Epithelial cell of prostate (primary cell): Measurements from ENCODE around the gene ARID1B.
"Not testable (repeated sequence)": the region's sequence is repeated elsewhere in the genome, so short reads cannot be mapped to it uniquely, and the experiment has no call there.

ENCODE experiments used
- DNase-seq: peaks from one replicate; pipeline ENCODE4 v3.0.0-alpha.2; 2011; ENCODE audit warnings: low read depth, low spot score
- H3K27ac ChIP-seq: fragments of 450-650 bp; 2 replicates; pipeline ENCODE4 v1.5.1; 2017; ENCODE audit warnings: mild to moderate bottlenecking

ARID1B gene

DNA sequence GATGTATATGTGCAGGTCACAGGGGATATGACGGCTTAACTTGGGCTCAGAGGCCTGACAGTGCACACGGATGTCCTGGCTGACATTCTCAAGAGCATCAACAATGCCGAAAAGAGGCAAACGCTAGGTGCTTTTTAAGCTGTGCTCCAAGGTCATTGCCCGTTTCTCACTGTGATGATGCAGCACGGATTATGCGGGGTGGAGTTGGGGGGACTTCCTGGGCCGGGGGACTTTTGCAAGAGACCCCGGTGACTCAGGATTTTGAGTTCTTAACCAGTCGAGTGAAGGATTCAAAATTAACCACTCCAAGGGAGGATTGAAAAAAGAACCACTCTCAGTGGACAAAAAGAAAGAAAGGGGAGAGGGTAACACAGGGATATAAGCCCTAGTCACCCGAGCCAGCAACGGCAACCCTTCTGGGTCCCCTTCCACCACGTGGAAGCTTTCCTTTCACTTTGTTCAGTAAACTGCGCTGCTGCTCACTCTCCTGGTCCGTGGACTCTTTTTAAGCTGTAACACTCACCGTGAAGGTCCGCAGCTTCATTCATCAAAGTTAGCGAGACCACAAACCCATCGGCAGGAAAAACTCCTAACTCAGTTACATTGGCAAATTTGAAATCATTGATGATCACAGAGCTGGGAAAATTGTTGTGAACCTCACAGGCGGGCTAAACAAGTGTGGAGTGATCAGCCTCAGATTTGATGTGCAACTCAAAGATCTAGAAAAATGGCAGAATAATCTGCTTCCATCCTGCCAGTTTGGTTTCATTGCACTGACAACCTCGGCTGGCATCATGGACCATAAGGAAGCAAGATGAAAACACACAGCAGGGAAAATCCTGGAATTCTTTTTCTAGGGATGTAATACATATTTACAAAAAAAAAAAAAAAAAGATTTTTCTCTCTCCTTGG is 199.3 kb downstream of the ARID1B start:
- DNase-seq = no peak
- H3K27ac ChIP-seq = no peak overlapping the region

DNA sequence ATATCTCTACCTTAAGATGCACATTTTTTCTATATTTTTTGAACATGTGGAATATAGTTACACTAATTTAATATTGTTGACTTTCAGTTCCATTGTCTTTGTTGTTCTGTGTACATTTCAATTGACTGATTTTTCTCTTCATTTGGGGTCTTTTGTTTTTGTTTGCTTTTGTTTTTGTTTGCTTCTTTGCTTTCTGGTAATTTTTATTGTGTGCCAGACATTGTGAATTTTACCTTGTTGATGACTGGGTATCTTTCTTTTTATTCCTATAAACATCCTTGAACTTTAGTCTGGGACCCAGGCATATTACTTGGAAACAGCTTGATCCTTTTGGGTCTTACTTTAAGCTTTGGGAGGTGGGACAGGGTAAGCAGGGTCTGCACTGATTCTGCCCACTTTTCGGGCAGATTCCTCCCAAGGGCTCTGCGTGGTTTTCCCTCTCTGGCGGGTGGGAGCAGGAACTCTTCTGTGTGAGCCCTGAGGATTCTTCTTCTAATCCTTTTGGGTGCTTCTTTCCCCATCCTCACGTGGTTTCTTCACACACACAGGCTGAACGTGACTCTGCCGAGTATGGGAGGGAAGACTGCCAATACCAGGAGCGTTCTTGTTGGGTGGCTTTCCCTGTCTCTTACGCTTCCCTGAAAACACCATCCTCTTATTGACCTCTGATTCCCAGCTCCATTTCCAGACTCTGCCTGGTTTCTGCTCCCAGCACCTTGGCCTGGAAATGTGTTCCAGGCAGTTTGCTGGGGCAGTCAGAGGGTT is 200.5 kb downstream of the ARID1B start:
- no peak for DNase-seq
- no peak overlapping the region for H3K27ac ChIP-seq

DNA sequence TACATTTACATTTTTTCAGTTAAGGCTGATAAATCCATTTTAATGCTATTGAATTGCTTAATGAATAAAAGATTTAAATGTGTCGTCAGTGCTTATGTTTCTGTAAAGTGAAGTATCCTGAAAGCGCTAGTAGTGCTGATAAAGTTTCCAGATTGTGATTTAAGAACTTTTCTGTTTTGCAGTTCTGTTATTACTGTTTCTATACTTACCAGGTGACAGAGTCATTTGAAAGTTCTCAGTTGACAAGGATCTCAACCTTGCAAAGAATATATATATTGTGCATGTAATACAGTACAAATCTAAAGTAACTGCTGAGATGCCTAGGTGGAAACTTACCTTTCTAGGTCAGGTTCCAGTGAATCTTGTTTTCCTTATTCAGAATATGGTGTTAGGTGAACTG is 201.8 kb downstream of the ARID1B start:
- DNase-seq = no peak
- H3K27ac ChIP-seq = no peak overlapping the region

DNA sequence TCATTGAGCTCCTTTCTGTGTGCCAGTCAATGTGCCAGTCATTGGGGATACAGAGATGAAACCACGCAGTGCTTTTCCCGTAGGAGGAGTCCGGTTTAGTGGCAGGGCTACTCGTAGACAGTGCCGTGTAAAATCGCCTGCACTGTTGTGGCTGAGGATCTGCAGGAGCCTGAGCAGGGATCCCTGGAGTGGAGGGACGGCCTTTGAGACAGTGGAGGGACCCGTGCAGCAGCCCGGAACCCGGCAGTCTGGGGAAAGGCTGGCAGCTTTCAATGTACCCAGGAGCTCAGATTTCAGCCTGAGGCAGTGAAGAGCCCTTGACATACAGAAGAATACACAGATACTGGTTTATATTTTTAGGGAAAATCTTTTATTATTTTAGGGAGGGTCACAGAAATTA is 203.3 kb downstream of the ARID1B start:
- no peak for DNase-seq
- H3K27ac ChIP-seq = no peak overlapping the region

DNA sequence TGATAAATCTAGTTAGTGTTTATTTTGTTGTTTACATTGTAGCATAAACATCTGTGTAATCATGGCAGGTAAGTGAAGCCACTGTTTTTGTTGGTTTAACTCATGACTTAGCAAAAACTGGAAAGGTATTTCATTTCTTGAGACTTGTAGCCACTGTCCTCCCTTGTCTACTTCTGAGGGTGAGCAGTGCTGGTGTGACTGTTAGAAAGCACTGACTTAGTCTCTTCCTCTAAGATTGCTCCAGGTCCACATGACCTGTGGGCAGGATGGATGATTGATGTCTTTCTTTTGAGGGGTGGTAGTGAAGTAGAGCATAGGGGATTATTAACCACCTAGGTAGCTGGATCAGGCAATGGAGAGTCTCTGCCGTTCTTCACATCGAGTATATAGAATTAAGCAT is 203.8 kb downstream of the ARID1B start:
- H3K27ac ChIP-seq = no peak overlapping the region
- DNase-seq = no peak

DNA sequence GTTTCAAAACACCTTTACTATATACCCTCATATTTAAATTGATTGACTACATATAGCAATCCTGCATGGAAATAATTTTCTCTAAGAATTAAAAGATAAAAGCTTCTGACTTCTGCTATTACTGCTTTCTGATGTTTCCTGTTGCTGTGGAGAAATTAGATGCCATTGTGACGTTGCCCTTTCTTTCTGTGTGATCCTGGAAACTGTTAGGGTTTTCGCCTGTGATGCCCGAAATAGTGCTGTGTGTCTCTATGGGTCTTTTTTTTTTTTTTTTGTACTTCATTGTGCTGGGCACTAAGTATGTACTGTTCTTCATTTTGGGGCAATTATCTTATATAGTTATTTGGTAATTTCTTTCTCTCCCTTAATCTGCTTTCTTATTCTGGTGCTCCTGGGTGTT is 205.0 kb downstream of the ARID1B start:
- DNase-seq = no peak
- H3K27ac ChIP-seq = no peak overlapping the region

DNA sequence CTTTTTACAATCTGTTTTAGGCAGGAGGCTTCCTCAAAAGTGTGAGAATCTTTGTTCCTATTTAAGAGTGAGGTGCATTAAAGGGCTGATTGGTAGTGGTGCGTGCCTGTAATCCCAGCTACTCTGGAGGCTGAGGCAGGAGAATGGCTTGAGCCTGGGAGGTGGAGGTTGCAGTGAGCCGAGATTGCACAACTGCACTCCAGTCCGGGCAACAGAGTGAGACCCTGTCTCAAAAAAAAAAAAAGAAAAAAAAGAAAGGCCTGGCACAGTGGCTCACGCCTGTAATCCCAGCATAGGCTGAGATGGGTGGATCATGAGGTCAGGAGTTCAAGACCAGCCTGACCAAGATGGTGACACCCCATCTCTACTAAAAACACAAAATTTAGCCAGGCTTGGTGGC is 205.7 kb downstream of the ARID1B start:
- not testable (repeated sequence) for DNase-seq, H3K27ac ChIP-seq

DNA sequence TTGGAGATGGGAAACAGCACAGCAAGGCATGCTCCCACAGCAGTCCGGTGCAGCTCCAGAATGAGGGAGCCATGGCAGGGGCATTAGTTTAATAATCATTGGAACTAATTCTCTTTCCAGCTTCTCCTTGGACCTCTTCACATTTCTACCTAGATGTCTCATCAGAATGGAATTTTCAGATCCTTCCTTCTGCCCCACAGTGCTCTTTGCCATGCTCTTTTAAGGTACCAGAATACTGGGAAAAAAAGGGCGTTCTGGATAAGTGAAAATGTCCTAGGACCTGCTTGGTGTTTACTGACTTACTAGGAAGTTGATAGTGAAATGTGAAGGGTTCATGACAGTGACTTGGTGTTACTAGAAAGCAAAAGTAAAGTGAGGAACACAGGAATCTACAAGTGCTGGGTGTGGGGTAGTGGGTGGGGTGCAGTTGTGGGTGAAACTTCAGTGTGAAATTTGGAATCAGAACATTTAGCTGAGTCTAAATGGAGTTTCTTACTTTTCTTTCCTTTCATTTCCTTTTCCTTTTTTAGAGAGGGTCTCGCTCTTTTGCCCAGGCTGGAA is 207.1 kb downstream of the ARID1B start:
- DNase-seq = no peak
- no peak overlapping the region for H3K27ac ChIP-seq

DNA sequence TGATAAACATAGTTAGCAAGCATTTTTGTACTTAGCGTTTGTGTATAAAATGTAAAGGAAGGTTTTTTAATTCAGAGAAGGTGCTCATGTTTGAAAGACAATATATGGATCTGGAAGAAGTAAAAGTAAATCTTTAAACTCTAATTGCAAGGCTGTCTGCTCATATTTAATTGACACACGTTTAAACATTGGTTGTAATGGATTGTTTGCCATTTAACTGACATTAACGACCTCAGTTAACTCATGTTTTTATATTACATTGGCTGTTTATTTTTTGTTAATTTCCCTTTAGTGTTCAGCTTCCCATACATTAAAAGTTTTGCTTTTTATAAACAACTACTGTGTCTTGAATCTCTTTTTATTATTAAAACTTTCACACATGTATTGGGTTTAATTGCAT is 208.1 kb downstream of the ARID1B start:
- H3K27ac ChIP-seq = no peak overlapping the region
- DNase-seq = no peak

DNA sequence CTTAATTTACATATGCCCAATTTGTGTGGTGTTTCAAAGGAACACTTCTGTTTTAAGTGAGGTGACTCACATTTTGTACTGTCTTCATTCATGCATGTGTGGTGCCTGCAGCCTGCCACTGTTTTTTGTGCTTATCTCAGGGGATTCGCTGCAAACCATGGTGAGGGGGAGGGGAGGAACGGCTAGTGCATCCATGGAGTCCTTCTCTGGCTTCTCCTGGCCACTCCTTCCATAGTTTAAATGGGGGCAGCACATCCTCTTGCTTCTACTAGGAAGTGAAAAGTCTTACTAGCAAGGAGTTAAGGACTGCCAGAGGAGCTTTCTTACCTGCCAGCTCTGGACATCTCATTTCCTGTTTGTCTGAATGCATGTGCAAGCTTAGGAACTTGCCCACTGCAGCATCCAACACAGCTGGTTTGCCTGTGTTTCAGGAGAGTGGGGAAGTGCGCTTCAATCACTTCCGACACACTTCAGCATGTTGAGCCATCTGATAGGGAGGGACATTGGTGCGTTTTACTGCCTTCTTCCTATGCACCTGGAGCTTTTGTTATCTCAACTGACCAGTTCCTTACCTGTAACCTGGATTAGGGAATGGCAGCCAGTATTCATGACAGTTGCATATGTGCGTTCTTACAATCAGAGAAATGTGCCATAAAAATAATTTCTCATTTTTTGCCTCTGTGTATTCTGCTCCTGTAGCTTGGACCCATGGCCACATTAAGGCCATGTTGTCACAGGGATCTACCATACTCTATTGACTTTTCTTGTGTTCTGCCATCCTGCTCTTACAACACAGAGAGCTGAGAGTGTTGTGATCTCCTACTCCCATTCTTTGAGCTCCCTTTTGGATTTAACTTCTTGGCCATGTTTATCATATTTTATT is 211.3 kb downstream of the ARID1B start:
- DNase-seq = no peak
- peak overlapping the region; percentile 4 for H3K27ac ChIP-seq

DNA sequence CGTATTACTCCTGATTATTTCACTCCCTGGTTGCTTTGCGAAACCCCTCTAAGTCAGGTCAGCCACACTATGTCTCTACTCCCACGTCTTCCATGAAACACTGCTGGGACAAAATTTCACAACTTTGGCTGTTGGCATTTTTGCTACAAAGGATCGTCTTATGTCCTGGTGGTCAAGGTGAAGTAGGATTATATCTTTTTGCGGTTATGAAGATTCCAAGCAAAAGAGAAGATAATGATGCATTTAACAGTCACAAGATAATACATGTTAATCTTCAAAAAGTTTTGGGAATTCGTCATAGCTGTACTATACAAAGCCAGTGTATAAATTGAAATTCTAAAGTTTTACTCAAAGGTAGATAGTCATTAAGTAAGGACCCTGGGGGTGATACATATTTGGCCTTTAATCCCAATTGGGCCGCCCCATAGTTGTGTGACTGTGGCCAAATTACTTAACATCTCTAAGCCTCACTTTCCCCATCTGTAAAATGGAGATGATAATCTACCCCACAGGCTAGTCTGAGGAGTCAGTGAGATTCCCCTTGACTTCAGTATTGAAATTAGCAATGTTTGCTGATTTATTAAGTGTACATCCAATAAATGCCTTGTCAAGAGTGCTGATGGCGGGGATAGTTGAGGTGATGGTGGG is 212.1 kb downstream of the ARID1B start:
- H3K27ac ChIP-seq = no peak overlapping the region
- DNase-seq = no peak

DNA sequence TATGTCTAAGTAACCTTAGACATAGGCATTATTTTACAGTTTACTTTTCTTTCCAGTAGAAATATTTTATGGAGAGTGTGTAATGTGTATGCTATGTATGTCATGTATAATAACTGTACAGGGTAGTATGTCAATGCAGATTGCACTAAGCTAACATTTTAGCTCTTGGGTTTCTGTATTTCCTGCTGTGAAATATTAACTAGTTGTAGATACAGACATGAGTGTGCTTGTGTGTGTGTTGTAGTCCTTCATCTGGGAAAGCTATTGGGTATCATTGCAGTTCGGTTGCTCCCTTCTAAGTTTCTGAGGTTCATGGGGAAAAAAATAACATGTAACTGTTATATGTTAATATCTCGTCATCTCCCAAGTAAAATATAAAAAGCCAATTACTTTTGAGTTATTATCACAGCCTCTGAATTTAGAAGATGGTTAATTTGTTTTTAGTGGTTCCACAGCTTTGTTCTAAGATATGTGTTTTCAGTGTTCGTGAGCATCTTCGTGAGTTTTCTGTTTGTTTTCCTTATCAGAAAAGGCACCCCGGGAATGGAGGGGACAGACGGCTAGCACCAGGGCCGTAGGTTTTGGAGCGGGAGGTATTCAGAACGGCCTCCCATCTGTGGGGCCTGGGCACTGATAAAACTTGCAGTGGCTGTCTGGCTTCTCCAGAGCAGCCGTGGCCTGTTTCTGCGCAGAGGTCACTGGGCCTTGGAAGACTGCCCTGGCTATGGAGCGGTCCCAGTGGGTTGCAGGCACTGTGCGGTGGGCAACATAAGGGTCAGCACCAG is 215.0 kb downstream of the ARID1B start:
- no peak for DNase-seq
- no peak overlapping the region for H3K27ac ChIP-seq

DNA sequence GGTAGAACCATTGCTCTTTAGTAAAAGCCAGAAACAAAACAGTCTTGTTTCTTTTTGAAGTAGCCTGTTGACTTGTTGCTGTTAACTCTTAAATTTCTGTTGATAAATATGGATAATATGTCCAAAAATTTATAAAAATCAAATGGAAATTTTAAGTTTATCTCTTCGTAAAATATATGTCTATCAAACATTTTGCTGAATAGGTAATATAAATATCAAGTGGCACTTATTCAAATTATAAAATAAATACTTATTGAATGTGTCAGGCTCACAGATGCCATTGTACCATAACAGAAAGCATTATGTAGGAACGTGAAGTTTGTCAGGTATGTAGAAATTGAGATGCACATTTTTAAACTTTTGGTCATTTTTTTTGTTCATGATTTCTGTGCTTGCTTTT is 216.5 kb downstream of the ARID1B start:
- H3K27ac ChIP-seq = peak overlapping the region; percentile 12
- DNase-seq = no peak

DNA sequence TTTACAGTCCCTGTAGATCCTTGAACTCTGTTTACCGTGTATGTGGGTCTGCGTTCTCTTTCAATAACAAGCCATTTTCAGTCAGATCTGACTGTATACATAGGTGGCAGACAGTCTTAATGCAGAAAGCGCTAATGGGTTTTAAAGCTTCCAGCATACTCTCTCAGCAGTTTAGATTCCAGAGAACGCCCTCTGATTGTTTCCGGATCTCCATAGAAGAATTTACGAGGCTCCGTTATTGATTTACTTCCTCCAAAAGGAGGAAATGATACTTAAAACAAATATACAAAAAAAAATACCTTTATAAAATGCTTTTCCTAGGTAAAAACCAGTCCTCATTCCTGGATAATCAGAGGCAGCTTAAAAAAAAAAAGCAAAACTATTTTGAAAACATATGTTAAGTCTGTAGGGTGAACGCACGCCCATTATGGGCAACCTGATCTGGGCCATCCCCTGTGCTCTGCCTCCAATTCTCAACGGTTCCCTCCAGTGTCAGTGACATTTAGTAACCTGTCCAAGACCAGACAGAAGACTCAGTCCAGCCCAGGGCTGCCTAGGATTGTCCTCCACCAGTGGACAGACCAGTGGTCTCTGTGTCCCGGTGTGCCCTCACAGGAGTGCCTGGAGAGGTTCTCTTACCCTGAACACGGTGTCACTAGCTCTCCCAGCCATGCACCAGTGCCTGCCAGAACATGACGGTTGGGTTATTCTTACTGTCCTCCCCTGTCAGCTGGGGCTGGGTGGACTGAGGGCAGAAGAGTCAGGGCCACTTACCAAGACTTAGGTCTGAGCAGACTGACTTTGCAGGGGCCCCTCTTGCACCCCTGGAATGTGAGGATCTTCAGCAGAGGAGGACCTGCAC is 217.3 kb downstream of the ARID1B start:
- no peak for DNase-seq
- H3K27ac ChIP-seq = peak overlapping the region; percentile 12

DNA sequence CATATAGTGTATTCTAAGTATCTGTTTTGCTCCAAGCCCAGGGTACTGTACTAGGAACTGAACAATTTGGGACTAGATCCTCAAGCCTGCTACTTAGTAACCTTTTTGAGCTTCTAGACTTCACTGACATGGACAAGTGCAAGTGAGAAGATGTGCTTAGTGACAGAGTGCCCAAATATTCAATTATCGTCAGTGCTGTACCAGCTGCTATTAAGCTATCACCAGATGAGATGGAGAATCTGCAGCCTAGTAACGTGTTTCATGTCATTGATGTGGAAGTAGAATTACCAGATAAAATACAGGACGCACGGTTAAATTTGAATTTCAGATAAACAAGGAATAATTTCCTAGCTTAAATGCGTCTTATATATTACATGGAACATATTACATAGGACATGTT is 218.3 kb downstream of the ARID1B start:
- no peak for DNase-seq

DNA sequence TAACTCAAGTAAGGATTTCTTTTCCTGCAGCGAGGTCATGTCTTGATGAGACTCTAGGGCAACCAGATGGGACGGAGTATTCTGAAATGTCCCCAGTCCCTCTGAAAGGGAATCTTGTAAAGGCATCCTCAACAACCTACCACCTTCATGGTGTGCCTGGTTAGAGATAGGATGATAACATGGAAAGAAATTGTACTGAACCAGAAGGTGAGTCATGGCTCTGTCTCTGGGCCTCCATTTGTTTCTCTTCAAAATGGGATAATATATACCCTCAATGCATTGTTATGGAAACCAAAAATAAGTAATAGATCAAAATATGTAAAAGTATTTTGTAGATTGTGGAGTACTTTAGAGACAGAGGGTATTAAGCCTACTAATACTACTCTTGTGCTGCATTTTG is 219.1 kb downstream of the ARID1B start:
- DNase-seq = no peak

More for the DNA sequence above, 218.3 kb downstream of the ARID1B start:
- H3K27ac ChIP-seq = no peak overlapping the region

DNA sequence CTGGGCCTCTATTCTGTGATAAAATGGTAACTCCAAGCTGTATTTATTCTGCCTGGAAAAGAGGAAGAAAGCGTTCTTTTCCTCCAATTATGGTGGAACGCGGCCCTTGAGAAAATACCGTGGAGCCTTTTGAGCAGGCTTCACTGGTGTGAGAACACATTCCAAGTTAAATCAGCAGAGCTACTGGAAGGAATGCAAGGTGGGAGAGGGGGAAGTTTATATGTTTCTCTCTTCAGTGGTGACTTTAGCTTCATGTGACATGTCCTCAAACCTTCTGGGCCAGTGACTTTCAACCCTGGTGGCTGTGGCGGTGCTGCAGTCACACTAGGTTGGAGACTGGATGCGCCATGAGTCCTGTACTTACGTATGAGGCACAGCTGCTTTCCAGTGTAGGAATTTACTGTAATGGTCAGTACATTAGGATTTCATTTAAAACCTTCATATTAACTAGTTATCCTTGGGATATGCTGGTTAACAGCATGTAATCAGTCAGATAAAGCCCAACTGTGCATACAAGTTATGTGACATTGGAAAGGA is 221.7 kb downstream of the ARID1B start:
- no peak for DNase-seq
- H3K27ac ChIP-seq = no peak overlapping the region

More for the DNA sequence above, 219.1 kb downstream of the ARID1B start:
- H3K27ac ChIP-seq = no peak overlapping the region

DNA sequence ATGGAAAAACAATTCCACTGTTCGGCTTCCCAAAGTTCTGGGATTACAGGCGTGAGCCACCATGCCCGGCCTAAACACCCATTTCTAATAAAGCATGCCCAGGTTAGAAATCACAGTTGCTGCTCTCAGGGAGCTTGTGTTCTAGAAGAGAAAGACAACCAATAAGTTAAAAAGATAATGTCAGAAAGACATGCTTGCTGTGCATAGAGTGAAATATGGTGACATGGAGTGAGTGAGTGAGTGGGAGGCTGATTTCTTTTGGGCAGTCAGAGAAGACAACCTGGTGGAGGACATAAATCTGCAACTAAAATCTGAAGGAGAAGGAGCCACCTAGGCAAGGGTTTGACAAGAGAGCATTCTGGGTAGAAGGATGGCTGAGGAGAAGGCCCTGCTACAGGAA is 222.6 kb downstream of the ARID1B start:
- DNase-seq = no peak
- no peak overlapping the region for H3K27ac ChIP-seq
